PC-3 (cell line): Measurements from ENCODE around the gene ARHGAP28. TPM values are rescaled to one million over a fixed set of nuclear protein-coding genes. Genes with fewer than 3 reads are reported as not detected.
A peak's percentile ranks its signal among the peaks of the same experiment; 100 is the strongest.

Experiments used
- ATAC-seq: fragments of 200-7000 bp; cut with Tn5 transposase; 2 replicates; pipeline ENCODE4 v1.9.1; 2020; ENCODE audit warnings: mild to moderate bottlenecking, moderate library complexity
- BruUV-seq: library from RNA; stranded (reverse); fragments of 400-500 nt; replicated peaks from 2 replicates; lab custom pipeline; 2021; lab: Mats Ljungman, UMichigan
- CTCF ChIA-PET: fragments of 300-600 bp; sonication (Branson Sonifier 250); formaldehyde crosslinking; loops from one replicate; lab custom pipeline; 2022; ENCODE audit warnings: antibody characterized with exemption; lab: Charles Lee
- POLR2A ChIA-PET: fragments of 300-600 bp; sonication (Branson Sonifier 250); formaldehyde crosslinking; loops from one replicate; lab custom pipeline; 2022; ENCODE audit warnings: antibody characterized with exemption; ENCODE audit not compliant: unreplicated experiment; lab: Charles Lee
- DNase-seq: peaks from one replicate; pipeline ENCODE4 v3.0.0-alpha.2; 2015
- H2AFZ ChIP-seq: fragments of 300-600 bp; sonication (generic); 2 replicates; pipeline ENCODE4 v1.6.0; 2016; ENCODE audit warnings: antibody characterized with exemption, low read length
- H3F3A ChIP-seq: fragments of 300-600 bp; sonication (generic); one replicate; pipeline ENCODE4 v1.6.0; 2017; ENCODE audit warnings: antibody characterized with exemption, low read length, control low read depth, mild to moderate bottlenecking; ENCODE audit not compliant: unreplicated experiment
- H3K27ac ChIP-seq: fragments of 300-600 bp; sonication (generic); 2 replicates; pipeline ENCODE4 v1.5.1; 2016; ENCODE audit warnings: mild to moderate bottlenecking, low read length
- H3K27me3 ChIP-seq: fragments of 300-600 bp; sonication (generic); 2 replicates; pipeline ENCODE4 v1.6.1; 2016; ENCODE audit warnings: low read length, mixed read lengths
- H3K36me3 ChIP-seq: fragments of 300-600 bp; sonication (generic); 2 replicates; pipeline ENCODE4 v1.6.1; 2016; ENCODE audit warnings: low read depth, mixed run types, low read length, mixed read lengths
- H3K4me1 ChIP-seq: fragments of 300-600 bp; sonication (generic); 2 replicates; pipeline ENCODE4 v1.5.1; 2016; ENCODE audit warnings: low read length; ENCODE audit not compliant: insufficient read depth
- H3K4me2 ChIP-seq: fragments of 300-600 bp; sonication (generic); 2 replicates; pipeline ENCODE4 v1.6.0; 2016; ENCODE audit warnings: low read length
- H3K4me3 ChIP-seq: fragments of 300-600 bp; sonication (generic); 2 replicates; pipeline ENCODE4 v1.5.1; 2016; ENCODE audit warnings: mild to moderate bottlenecking, low read length, mixed read lengths
- H3K79me2 ChIP-seq: fragments of 300-600 bp; sonication (generic); 2 replicates; pipeline ENCODE4 v1.6.1; 2017; ENCODE audit warnings: low read length, mixed read lengths
- H3K9ac ChIP-seq: fragments of 300-600 bp; sonication (generic); 2 replicates; pipeline ENCODE4 v1.6.0; 2016; ENCODE audit warnings: mild to moderate bottlenecking, low read length
- H3K9me2 ChIP-seq: fragments of 300-600 bp; sonication (generic); replicated peaks from 2 replicates; pipeline ENCODE4 v1.6.1; 2016; ENCODE audit warnings: mixed run types, low read length, mixed read lengths
- H3K9me3 ChIP-seq: fragments of 300-600 bp; sonication (generic); 2 replicates; pipeline ENCODE4 v1.6.1; 2016; ENCODE audit warnings: low read length, mixed read lengths
- H4K20me1 ChIP-seq: fragments of 300-600 bp; sonication (generic); 2 replicates; pipeline ENCODE4 v1.6.1; 2016; ENCODE audit warnings: low read length, mixed read lengths
- EZH2 ChIP-seq: fragments of 300-600 bp; sonication (generic); IDR thresholded peaks from one replicate; pipeline ENCODE4 v1.6.1; 2017; ENCODE audit warnings: antibody characterized with exemption, mild to moderate bottlenecking, low read length; ENCODE audit not compliant: unreplicated experiment
- EZH2phosphoT487 ChIP-seq: fragments of 300-600 bp; sonication (generic); IDR thresholded peaks from 2 replicates; pipeline ENCODE4 v1.6.1; 2018; ENCODE audit warnings: mild to moderate bottlenecking, antibody characterized with exemption, low read length, borderline replicate concordance
- intact Hi-C: fragments of 100-400 bp; cut with micrococcal nuclease; formaldehyde crosslinking; loops from 2 replicates; pipeline ENCODE4 v1.9.0; 2023
- total RNA-seq: library from RNA; depleted of rRNA; stranded (reverse); fragments of >200 nt; gene quantifications from 2 replicates; pipeline ENCODE4 v1.2.3, GENCODE V29; 2014
- TF ChIP-seq, protein P1 (sequence below): fragments of 300-600 bp; sonication (generic); conservative IDR thresholded peaks from 2 replicates; pipeline ENCODE4 v1.5.1; 2017; ENCODE audit warnings: antibody characterized with exemption, low read depth, mild to moderate bottlenecking, low read length

Gene ARHGAP28
- total RNA-seq, 1 experiment from 2014 or later, result 10.0 TPM

DNA sequence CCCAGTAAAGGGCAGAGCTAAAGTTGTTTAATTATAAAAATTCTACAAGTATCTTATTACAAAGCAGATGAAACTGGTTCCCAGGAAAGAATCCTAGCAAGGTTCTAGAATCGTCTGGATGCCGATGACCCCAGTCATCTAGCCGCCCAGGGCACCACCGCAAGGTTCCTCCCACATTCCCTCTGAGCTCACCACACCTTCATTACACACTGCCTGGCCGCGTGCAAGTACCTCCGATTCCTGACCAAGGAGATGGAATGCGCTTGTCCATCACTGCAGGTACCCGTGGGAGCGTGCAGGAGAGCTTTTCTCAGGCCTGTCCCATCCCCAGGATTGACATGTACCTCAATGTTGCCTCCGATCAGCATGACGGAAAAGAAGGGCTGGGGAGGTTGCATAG, 229.6 kb downstream of the ARHGAP28 start:
- Histone ChIP-seq H3K9me2 (no peaks in the 10 kb centered on the region), H3K4me3 (no peak overlapping the region), H3K9ac (no peak overlapping the region; the same call in 1 of the 2 replicates), H3K36me3 (no peaks in the 10 kb centered on the region), H3K27ac (no peak overlapping the region), H2AFZ (no peak overlapping the region), H3K79me2 (no peaks in the 10 kb centered on the region), H3F3A (no peaks in the 10 kb centered on the region), H3K9me3 (no peaks in the 10 kb centered on the region), H3K4me1 (peaks cover 17% of the 10 kb centered on the region), H4K20me1 (no peaks in the 10 kb centered on the region), H3K27me3 (peaks cover 58% of the 10 kb centered on the region), H3K4me2 (no peak overlapping the region)
- ChIA-PET POLR2A (no interaction called here), CTCF (no interaction called here)
- TF ChIP-seq, protein P1, sequence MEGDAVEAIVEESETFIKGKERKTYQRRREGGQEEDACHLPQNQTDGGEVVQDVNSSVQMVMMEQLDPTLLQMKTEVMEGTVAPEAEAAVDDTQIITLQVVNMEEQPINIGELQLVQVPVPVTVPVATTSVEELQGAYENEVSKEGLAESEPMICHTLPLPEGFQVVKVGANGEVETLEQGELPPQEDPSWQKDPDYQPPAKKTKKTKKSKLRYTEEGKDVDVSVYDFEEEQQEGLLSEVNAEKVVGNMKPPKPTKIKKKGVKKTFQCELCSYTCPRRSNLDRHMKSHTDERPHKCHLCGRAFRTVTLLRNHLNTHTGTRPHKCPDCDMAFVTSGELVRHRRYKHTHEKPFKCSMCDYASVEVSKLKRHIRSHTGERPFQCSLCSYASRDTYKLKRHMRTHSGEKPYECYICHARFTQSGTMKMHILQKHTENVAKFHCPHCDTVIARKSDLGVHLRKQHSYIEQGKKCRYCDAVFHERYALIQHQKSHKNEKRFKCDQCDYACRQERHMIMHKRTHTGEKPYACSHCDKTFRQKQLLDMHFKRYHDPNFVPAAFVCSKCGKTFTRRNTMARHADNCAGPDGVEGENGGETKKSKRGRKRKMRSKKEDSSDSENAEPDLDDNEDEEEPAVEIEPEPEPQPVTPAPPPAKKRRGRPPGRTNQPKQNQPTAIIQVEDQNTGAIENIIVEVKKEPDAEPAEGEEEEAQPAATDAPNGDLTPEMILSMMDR, result no peak
- TF ChIP-seq EZH2, result no peak
- no peak for TF ChIP-seq EZH2phosphoT487
- intact Hi-C loops, result no loop called here
- BruUV-seq, result no TSS peak
- ATAC-seq, result no peak
- DNase-seq, result peak; percentile 25

DNA sequence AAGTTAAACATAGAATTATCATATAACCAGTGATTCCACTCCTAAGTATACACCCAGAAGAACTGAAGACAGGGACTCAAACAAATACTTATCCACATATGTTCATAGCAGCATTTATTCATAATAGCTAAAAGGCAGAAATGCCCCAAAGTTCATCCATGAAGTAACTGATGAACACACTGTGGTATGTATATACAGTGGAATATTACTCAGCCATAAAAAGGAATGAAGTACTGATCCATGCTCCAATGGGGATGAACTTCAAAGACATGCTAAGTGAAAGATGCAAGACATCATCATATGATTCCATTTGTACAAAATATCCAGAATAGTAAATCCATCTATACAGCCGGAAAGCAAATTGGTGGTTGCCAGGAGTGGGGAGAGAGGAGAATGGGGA, 230.6 kb downstream of the ARHGAP28 start:
- DNase-seq, result no peak
- no peak overlapping the region for H2AFZ ChIP-seq
- peak overlapping the region; percentile 23 for H3K27ac ChIP-seq
- CTCF ChIA-PET, result no interaction called here
- H3K4me1 ChIP-seq, result peaks cover 17% of the 10 kb centered on the region
- no peak overlapping the region for H3K4me3 ChIP-seq
- no peaks in the 10 kb centered on the region for H3K9me3 ChIP-seq
- TF ChIP-seq, protein P1, result no peak
- no peak for TF ChIP-seq EZH2phosphoT487
- no peak for TF ChIP-seq EZH2
- POLR2A ChIA-PET, result interaction anchor here (0.6 kb wide), 1 partner anchor 31 kb away, joined by 6 read pairs; no protein-coding TSS in a partner anchor
- no peak for ATAC-seq
- H3K27me3 ChIP-seq, result peaks cover 58% of the 10 kb centered on the region
- H3K9ac ChIP-seq, result no peak overlapping the region; the same call in 1 of the 2 replicates
- H3K79me2 ChIP-seq, result no peaks in the 10 kb centered on the region
- intact Hi-C loops, result no loop called here
- H3F3A ChIP-seq, result no peaks in the 10 kb centered on the region
- H3K36me3 ChIP-seq, result no peaks in the 10 kb centered on the region
- H3K4me2 ChIP-seq, result no peak overlapping the region
- no peaks in the 10 kb centered on the region for H4K20me1 ChIP-seq
- no TSS peak for BruUV-seq
- no peaks in the 10 kb centered on the region for H3K9me2 ChIP-seq

DNA sequence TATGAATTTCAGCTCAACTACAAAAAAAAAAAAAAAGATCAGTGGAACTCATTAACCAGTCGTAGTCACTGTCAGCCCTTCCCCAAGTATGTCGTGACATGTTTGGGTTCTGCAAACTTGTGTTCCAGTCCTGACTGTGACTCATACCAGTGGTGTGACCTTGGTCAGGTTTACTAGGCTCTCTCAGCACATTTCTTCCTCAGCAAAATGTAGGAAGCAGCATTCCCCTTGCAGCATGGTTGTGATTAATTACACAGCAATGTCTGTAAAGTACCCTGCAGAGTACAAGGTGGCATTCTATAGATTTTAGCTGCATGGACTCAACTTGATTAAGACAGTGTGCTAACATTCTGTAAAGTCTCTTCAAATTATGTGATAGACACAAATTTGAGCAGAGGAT, 231.1 kb downstream of the ARHGAP28 start:
- Histone ChIP-seq H3K4me1 (peaks cover 17% of the 10 kb centered on the region), H3K9me3 (no peaks in the 10 kb centered on the region), H3K4me3 (no peak overlapping the region), H3K36me3 (no peaks in the 10 kb centered on the region), H3K4me2 (no peak overlapping the region), H2AFZ (no peak overlapping the region), H3F3A (no peaks in the 10 kb centered on the region), H3K9me2 (no peaks in the 10 kb centered on the region), H4K20me1 (no peaks in the 10 kb centered on the region), H3K79me2 (no peaks in the 10 kb centered on the region), H3K27ac (peak overlapping the region; percentile 62), H3K9ac (no peak overlapping the region), H3K27me3 (peaks cover 58% of the 10 kb centered on the region)
- peak; percentile 89 for ATAC-seq
- no peak for TF ChIP-seq EZH2phosphoT487
- TF ChIP-seq, protein P1, result no peak
- TF ChIP-seq EZH2, result no peak
- ChIA-PET POLR2A (interaction anchor here (0.6 kb wide), 1 partner anchor 30 kb away, joined by 6 read pairs; no protein-coding TSS in a partner anchor), CTCF (interaction anchor here (0.8 kb wide), 1 partner anchor 34 kb away, joined by 3 read pairs; no protein-coding TSS in a partner anchor)
- intact Hi-C loops, result no loop called here
- DNase-seq, result peak; percentile 76
- no TSS peak for BruUV-seq
